AG04449 (cell line): ENCODE results near the gene IFNA14.
"Not testable (repeated sequence)": the region's sequence is repeated elsewhere in the genome, so short reads cannot be mapped to it uniquely, and the experiment has no call there.

Experiments
- CTCF ChIA-PET: fragments of 350-600 bp; formaldehyde crosslinking; extraction: SDS; loops from one replicate; lab custom pipeline; 2021; ENCODE audit warnings: antibody characterized with exemption; lab: Yijun Ruan, JAX
- POLR2A ChIA-PET: fragments of 400-600, 350-600 bp; formaldehyde crosslinking; extraction: SDS; loops from one replicate; lab custom pipeline; 2020; ENCODE audit warnings: antibody characterized with exemption, inconsistent platforms; lab: Yijun Ruan, JAX
- DNase-seq: peaks from one replicate; pipeline ENCODE4 v3.0.0-alpha.2; 2010; ENCODE audit warnings: low read depth, low spot score
- H3K4me3 ChIP-seq: 2 replicates; pipeline ENCODE4 v1.5.1; 2011; ENCODE audit warnings: low read depth, mild to moderate bottlenecking, control low read depth, low read length
- TF ChIP-seq, protein P1 (sequence below): IDR thresholded peaks from one replicate; pipeline ENCODE4 v1.5.1; 2011; ENCODE audit warnings: mild to moderate bottlenecking, moderate library complexity, low read length, control low read depth, inconsistent platforms; ENCODE audit not compliant: insufficient read depth; ENCODE audit errors: missing control alignments

Gene IFNA14

DNA sequence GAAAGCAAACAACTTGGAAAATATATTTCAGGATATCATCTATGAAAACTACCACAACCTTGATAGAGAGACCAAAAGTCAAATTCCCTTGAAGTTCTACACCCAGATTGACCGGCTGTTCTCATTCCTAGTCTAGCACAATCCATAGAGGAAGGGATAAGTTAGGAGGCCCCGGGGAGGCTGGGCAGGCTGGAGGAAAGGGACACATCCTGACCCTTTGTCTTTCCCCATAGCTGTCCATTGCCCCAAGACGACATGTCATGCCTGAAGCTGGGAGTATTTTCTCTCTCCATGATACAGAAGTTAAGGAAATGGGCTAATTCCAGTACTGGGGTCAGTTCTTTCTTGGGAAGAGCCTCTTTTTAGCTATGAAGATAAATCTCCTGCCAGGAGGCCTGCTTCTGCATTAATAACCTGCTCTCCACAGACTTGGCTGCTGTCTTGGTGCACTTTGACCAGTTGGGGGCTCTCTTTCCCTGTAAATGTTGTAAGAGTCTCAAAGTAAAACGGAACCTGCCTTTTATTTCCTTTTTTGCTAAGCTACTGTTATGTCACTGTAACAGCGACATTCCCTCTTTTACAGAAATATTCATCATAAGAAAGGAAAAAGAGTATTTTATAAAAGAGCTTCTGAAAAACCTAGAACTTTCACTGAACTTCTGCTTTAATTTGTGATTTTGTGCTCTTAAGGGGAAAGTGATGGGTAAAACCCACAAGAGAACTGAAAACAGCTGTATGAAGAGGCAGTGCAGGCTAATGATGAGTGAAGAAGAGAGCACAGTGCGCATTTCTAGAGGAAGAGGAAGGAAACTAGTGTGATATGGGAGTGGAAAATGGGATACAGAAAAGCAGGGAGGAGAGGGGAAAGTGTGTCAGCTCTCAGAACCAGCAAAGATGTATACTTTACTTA, 44.7 kb downstream of the IFNA14 start:
- CTCF ChIA-PET, result interaction anchor here (0.6 to 2.0 kb wide), 6 partner anchors 12 to 601 kb away, joined by 3 to 6 read pairs (median 4); no protein-coding TSS in a partner anchor
- TF ChIP-seq, protein P1, sequence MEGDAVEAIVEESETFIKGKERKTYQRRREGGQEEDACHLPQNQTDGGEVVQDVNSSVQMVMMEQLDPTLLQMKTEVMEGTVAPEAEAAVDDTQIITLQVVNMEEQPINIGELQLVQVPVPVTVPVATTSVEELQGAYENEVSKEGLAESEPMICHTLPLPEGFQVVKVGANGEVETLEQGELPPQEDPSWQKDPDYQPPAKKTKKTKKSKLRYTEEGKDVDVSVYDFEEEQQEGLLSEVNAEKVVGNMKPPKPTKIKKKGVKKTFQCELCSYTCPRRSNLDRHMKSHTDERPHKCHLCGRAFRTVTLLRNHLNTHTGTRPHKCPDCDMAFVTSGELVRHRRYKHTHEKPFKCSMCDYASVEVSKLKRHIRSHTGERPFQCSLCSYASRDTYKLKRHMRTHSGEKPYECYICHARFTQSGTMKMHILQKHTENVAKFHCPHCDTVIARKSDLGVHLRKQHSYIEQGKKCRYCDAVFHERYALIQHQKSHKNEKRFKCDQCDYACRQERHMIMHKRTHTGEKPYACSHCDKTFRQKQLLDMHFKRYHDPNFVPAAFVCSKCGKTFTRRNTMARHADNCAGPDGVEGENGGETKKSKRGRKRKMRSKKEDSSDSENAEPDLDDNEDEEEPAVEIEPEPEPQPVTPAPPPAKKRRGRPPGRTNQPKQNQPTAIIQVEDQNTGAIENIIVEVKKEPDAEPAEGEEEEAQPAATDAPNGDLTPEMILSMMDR, result peak; percentile 11
- DNase-seq, H3K4me3 ChIP-seq, POLR2A ChIA-PET: not testable (repeated sequence)
